Calu3 (cell line): ENCODE data around the gene MYB. TPM values are rescaled to one million over a fixed set of nuclear protein-coding genes. Genes with fewer than 3 reads are reported as not detected.

Experiments used
- BruUV-seq: library from RNA; stranded (reverse); fragments of 400-500 nt; replicated peaks from 2 replicates; lab custom pipeline; 2021; lab: Mats Ljungman, UMichigan
- CTCF ChIA-PET: fragments of 300-600 bp; sonication (Branson Sonifier 250); formaldehyde crosslinking; loops from one replicate; lab custom pipeline; 2022; ENCODE audit warnings: antibody characterized with exemption; lab: Charles Lee
- DNase-seq: peaks from one replicate; pipeline ENCODE4 v3.0.0; 2022
- H3K27ac Mint-ChIP-seq: one replicate; pipeline ENCODE4 v1.8.0; 2022; ENCODE audit warnings: mixed read lengths; ENCODE audit not compliant: unreplicated experiment
- H3K27me3 Mint-ChIP-seq: one replicate; pipeline ENCODE4 v1.8.0; 2022; ENCODE audit warnings: mixed read lengths; ENCODE audit not compliant: unreplicated experiment
- H3K36me3 Mint-ChIP-seq: one replicate; pipeline ENCODE4 v1.8.0; 2022; ENCODE audit warnings: mild to moderate bottlenecking, moderate library complexity, mixed read lengths; ENCODE audit not compliant: insufficient read depth, unreplicated experiment
- H3K4me1 Mint-ChIP-seq: one replicate; pipeline ENCODE4 v1.8.0; 2022; ENCODE audit warnings: mild to moderate bottlenecking, low read depth, mixed read lengths; ENCODE audit not compliant: unreplicated experiment
- H3K4me3 Mint-ChIP-seq: one replicate; pipeline ENCODE4 v1.8.0; 2022; ENCODE audit warnings: mild to moderate bottlenecking, low read depth, moderate library complexity, mixed read lengths; ENCODE audit not compliant: unreplicated experiment
- H3K9me3 Mint-ChIP-seq: one replicate; pipeline ENCODE4 v1.8.0; 2022; ENCODE audit warnings: low read depth, mixed read lengths; ENCODE audit not compliant: unreplicated experiment
- intact Hi-C: fragments of 100-400 bp; cut with micrococcal nuclease; formaldehyde crosslinking; loops from one replicate; pipeline ENCODE4 v1.10.0; 2022; ENCODE audit not compliant: unreplicated experiment
- total RNA-seq: library from RNA; stranded (reverse); gene quantifications from 2 replicates; pipeline ENCODE4 v1.2.3, GENCODE V29; 2022
- TF ChIP-seq, protein P1 (sequence below): fragments of 200-600 bp; IDR thresholded peaks from one replicate; pipeline ENCODE4 v1.8.0; 2022; ENCODE audit warnings: antibody characterized with exemption; ENCODE audit not compliant: unreplicated experiment

Gene MYB
- total RNA-seq, 1 experiment from 2014 or later: 3.1 TPM

DNA sequence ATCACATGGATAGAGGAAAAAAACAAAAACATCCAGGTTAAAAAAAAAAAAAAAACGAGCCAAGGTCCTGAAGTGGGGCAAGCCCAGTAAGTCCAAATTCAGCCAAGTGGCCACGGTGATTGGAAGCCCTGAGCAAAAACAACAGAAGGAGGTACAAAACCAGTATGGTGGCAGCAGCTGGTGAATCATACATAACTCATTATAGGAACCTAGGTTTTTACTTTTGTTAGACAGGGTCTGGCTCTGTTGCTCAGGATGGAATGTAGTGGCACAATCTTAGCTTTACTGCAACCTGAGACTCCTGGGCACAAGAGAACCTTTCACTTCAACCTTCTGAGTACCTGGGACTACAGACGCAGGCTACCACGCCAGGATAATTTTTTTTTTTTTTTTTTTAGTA lies 22.7 kb upstream of the MYB start:
- no TSS peak for BruUV-seq
- TF ChIP-seq, protein P1, sequence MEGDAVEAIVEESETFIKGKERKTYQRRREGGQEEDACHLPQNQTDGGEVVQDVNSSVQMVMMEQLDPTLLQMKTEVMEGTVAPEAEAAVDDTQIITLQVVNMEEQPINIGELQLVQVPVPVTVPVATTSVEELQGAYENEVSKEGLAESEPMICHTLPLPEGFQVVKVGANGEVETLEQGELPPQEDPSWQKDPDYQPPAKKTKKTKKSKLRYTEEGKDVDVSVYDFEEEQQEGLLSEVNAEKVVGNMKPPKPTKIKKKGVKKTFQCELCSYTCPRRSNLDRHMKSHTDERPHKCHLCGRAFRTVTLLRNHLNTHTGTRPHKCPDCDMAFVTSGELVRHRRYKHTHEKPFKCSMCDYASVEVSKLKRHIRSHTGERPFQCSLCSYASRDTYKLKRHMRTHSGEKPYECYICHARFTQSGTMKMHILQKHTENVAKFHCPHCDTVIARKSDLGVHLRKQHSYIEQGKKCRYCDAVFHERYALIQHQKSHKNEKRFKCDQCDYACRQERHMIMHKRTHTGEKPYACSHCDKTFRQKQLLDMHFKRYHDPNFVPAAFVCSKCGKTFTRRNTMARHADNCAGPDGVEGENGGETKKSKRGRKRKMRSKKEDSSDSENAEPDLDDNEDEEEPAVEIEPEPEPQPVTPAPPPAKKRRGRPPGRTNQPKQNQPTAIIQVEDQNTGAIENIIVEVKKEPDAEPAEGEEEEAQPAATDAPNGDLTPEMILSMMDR: no peak
- H3K27me3 Mint-ChIP-seq: peaks cover 54% of the 10 kb centered on the region
- CTCF ChIA-PET: no interaction called here
- intact Hi-C loops: no loop called here
- H3K4me3 Mint-ChIP-seq: no peak overlapping the region
- no peaks in the 10 kb centered on the region for H3K36me3 Mint-ChIP-seq
- H3K9me3 Mint-ChIP-seq: no peaks in the 10 kb centered on the region
- H3K4me1 Mint-ChIP-seq: no peaks in the 10 kb centered on the region
- no peak overlapping the region for H3K27ac Mint-ChIP-seq
- no peak for DNase-seq

DNA sequence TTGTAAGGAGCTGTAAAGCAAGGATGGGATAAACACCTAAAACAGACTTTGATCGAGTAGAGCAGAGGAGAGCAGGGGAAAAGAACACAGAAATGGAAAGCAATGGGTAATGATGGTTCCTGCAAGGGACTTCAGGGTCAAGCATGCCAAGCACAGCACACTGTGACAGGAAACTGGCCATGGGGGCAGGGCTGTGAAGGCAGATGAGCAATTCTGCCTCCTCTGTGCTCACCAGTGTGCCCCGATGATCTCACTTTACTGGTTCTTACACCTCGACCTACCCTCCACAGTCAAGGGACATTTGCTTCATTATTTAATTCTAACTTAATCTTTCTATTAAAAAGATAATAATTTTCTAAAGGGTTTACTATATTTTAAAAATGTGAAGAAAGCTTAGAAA lies 21.6 kb upstream of the MYB start:
- no peak overlapping the region for H3K27ac Mint-ChIP-seq
- no TSS peak for BruUV-seq
- no peaks in the 10 kb centered on the region for H3K4me1 Mint-ChIP-seq
- intact Hi-C loops: no loop called here
- H3K36me3 Mint-ChIP-seq: no peaks in the 10 kb centered on the region
- no peak for DNase-seq
- no peaks in the 10 kb centered on the region for H3K9me3 Mint-ChIP-seq
- CTCF ChIA-PET: no interaction called here
- no peak overlapping the region for H3K4me3 Mint-ChIP-seq
- H3K27me3 Mint-ChIP-seq: peaks cover 51% of the 10 kb centered on the region
- TF ChIP-seq, protein P1: no peak

GRCh38 chr6:135161411-135162395 lies 19.4 kb upstream of the MYB start:
- CTCF ChIA-PET: no interaction called here
- Mint-ChIP-seq H3K27me3 (peaks cover 37% of the 10 kb centered on the region), H3K4me1 (no peaks in the 10 kb centered on the region), H3K27ac (no peak overlapping the region), H3K36me3 (no peaks in the 10 kb centered on the region), H3K9me3 (no peaks in the 10 kb centered on the region), H3K4me3 (no peak overlapping the region)
- no peak for DNase-seq
- no TSS peak for BruUV-seq
- TF ChIP-seq, protein P1: no peak
- intact Hi-C loops: no loop called here

GRCh38 chr6:135162678-135163439 lies 18.2 kb upstream of the MYB start:
- BruUV-seq: no TSS peak
- intact Hi-C loops: no loop called here
- no peak overlapping the region for H3K27ac Mint-ChIP-seq
- H3K4me3 Mint-ChIP-seq: no peak overlapping the region
- H3K36me3 Mint-ChIP-seq: no peaks in the 10 kb centered on the region
- TF ChIP-seq, protein P1: peak; percentile 58
- peak; percentile 42 for DNase-seq
- CTCF ChIA-PET: no interaction called here
- no peaks in the 10 kb centered on the region for H3K9me3 Mint-ChIP-seq
- no peaks in the 10 kb centered on the region for H3K4me1 Mint-ChIP-seq
- peaks cover 27% of the 10 kb centered on the region for H3K27me3 Mint-ChIP-seq
